Peyer's patch (tissue), 4 donors: ENCODE results near the gene DDIT3. TPM values are rescaled to one million over a fixed set of nuclear protein-coding genes. Genes with fewer than 3 reads are reported as not detected.
A peak's percentile ranks its signal among the peaks of the same experiment; 100 is the strongest.
"Not testable (repeated sequence)": the region's sequence is repeated elsewhere in the genome, so short reads cannot be mapped to it uniquely, and the experiment has no call there.

Experiments
- DNase-seq, 3 donors: peaks; one replicate each; pipeline ENCODE4 v3.0.0-alpha.2; 2017 to 2019
- H3K27ac ChIP-seq, 4 donors: fragments of 200-600 bp; sonication (generic); one replicate each; pipeline ENCODE4 v1.5.1; 2016 to 2019
- H3K27me3 ChIP-seq, 2 donors: fragments of 200-600 bp; sonication (generic); one replicate each; pipeline ENCODE4 v1.5.1; 2019
- H3K36me3 ChIP-seq, 3 donors: fragments of 200-600 bp; sonication (generic); one replicate each; pipeline ENCODE4 v1.5.1; 2016 to 2019
- H3K4me1 ChIP-seq, 4 donors: fragments of 200-600 bp; sonication (generic); one replicate each; pipeline ENCODE4 v1.5.1; 2016 to 2019
- H3K4me3 ChIP-seq, 4 donors: fragments of 200-600 bp; sonication (generic); 1 replicate in 3 of 4; 2 replicates in 1 of 4; pipeline ENCODE4 v1.5.1; 2016 to 2019; ENCODE audit warnings: mild to moderate bottlenecking in 1 of 4
- H3K9me3 ChIP-seq, 4 donors: fragments of 200-600 bp; sonication (generic); one replicate each; pipeline ENCODE4 v1.5.1; 2016 to 2019; ENCODE audit warnings: mild to moderate bottlenecking in 1 of 4
- POLR2A ChIP-seq, 2 donors: fragments of 450-650 bp; IDR thresholded peaks; one replicate each; pipeline ENCODE4 v1.5.1; 2017; ENCODE audit warnings: antibody characterized with exemption in 2 of 2, mild to moderate bottlenecking in 2 of 2, moderate library complexity in 2 of 2
- total RNA-seq, 4 donors: library from RNA; depleted of rRNA; stranded (reverse); fragments of >200 nt; gene quantifications; one replicate each; pipeline ENCODE4 v1.1.0, GENCODE V29; 2016
- TF ChIP-seq, protein P1 (sequence below), 6 experiments: fragments of 450-650 bp in 4 of 6; fragments of 200-600 bp in 2 of 6; sonication (generic) in 1 of 6; IDR thresholded peaks; one replicate each; pipeline ENCODE4 v1.5.1; 2017 to 2019; ENCODE audit warnings: antibody characterized with exemption in 6 of 6, mild to moderate bottlenecking in 3 of 6, moderate library complexity in 1 of 6

DDIT3 gene
- total RNA-seq, 4 donors from 2014 or later, result 9.1 to 44.6 (median 24.0) TPM

DNA sequence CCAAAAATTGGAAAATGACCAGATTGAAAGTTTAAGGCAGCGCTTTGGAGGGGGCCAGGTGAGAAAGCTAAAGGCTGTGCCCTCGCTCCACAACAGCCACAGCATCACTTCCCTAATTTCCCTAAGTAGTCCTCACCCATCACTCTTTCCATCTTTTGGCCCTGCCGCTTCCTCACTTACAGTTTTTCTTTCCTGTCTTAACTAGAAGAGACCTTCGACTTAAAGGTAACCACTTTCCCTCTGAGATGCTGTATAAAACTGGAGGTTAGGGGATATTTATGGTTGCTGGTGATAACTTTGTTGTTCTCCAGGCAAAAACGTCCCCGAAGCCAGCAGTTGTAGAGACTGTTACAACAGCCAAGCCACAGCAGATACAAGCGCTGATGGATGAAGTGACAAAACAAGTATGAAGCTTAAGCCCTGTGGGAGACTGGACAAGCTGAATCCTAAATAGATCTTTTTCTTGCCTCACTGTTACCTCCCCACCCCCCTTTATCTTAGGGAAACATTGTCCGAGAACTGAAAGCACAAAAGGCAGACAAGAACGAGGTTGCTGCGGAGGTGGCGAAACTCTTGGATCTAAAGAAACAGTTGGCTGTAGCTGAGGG, 4.3 kb downstream of the DDIT3 start:
- Histone ChIP-seq H3K36me3 (peaks cover 0 to 62% (median 0%) of the 10 kb centered on the region in 3 donors), H3K27ac (no peak overlapping the region), H3K27me3 (no peaks in the 10 kb centered on the region), H3K9me3 (no peaks in the 10 kb centered on the region), H3K4me3 (no peak overlapping the region), H3K4me1 (peaks cover 0 to 22% (median 9%) of the 10 kb centered on the region in 4 donors)
- TF ChIP-seq POLR2A (IDR thresholded peaks at IDR 0.05), result no peak
- TF ChIP-seq, protein P1, sequence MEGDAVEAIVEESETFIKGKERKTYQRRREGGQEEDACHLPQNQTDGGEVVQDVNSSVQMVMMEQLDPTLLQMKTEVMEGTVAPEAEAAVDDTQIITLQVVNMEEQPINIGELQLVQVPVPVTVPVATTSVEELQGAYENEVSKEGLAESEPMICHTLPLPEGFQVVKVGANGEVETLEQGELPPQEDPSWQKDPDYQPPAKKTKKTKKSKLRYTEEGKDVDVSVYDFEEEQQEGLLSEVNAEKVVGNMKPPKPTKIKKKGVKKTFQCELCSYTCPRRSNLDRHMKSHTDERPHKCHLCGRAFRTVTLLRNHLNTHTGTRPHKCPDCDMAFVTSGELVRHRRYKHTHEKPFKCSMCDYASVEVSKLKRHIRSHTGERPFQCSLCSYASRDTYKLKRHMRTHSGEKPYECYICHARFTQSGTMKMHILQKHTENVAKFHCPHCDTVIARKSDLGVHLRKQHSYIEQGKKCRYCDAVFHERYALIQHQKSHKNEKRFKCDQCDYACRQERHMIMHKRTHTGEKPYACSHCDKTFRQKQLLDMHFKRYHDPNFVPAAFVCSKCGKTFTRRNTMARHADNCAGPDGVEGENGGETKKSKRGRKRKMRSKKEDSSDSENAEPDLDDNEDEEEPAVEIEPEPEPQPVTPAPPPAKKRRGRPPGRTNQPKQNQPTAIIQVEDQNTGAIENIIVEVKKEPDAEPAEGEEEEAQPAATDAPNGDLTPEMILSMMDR (IDR thresholded peaks at IDR 0.05), result no peak
- peak in 1 of 3 donors; percentile 8 for DNase-seq

DNA sequence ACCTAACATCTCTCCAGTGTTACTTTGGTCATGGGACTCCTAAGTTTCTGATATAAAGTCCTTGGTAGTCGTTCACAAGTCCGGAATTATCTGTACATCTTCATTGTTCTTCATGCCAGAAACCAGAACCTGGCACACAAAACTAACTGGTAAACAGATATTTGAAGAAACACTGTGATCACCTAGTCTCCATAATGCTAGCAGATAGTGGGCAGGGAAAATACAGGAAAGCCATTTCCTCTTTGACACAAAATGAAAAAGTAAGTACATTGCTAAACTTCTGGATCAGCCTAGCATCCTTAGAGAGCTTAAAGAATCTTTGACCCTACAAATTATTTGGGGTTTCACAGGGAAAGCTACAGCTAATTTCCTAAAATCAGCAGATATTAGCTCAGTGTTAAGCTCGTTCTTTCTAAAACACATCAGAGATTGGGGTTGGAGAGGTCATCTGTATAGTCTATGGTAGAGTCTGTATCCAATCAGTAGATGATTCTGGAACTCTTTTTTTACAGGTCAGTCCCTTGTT, 4.8 kb downstream of the DDIT3 start:
- Histone ChIP-seq H3K4me3 (no peak overlapping the region), H3K27me3 (no peaks in the 10 kb centered on the region), H3K27ac (no peak overlapping the region), H3K9me3 (no peaks in the 10 kb centered on the region), H3K4me1 (peaks cover 0 to 19% (median 9%) of the 10 kb centered on the region in 4 donors), H3K36me3 (peaks cover 0 to 62% (median 0%) of the 10 kb centered on the region in 3 donors)
- no peak for DNase-seq
- TF ChIP-seq, protein P1 (IDR thresholded peaks at IDR 0.05), result no peak
- TF ChIP-seq POLR2A (IDR thresholded peaks at IDR 0.05), result no peak

DNA sequence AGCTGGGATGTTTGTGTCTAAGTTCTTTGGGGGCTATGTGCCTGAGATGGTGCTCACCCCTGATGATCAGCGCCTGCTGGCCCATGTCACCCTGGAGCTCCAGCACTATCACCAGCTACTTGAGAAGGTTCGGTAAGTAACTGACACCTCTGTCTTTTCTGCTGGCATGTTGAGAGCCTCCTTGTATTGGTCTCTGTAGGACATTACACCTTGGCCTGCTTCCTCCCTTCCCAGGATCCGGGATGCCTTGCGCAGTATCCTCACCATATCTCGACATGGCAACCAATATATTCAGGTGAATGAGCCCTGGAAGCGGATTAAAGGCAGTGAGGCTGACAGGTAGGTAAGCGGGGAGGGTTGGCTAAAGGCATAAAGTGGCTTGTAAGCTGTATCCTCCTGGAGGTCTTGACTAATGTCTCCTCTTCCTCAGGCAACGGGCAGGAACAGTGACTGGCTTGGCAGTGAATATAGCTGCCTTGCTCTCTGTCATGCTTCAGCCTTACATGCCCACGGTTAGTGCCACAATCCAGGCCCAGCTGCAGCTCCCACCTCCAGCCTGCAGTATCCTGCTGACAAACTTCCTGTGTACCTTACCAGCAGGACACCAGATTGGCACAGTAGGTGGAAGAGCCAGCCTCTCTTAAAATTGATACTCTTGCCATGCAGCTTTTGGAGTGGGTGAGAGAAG, 5.5 kb downstream of the DDIT3 start:
- peaks cover 0 to 19% (median 9%) of the 10 kb centered on the region in 4 donors for H3K4me1 ChIP-seq
- no peak overlapping the region for H3K27ac ChIP-seq
- H3K4me3 ChIP-seq, result no peak overlapping the region

DNA sequence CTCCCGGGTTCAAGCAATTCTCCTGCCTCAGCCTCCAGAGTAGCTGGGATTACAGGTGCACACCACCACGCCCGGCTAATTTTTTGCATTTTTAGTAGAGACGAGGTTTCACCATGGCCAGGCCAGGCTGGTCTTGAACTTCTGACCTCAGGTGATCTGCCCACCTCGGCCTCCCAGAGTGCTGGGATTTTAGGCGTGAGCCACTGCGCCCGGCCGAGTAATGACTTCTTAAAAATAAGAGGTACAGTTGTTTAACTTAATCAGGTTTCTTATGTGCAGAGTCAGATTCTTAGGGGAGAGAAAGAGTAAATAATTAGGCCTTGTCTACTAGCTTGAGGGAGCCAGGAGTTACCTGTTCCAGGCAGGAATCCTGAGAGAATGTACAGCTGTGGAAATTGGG, 6.1 kb downstream of the DDIT3 start:
- peak in 1 of 3 donors; percentile 5 for DNase-seq
- H3K9me3 ChIP-seq, H3K27me3 ChIP-seq, H3K27ac ChIP-seq, H3K4me3 ChIP-seq: not testable (repeated sequence)
- Histone ChIP-seq H3K4me1 (peaks cover 0 to 17% (median 6%) of the 10 kb centered on the region in 4 donors), H3K36me3 (peaks cover 0 to 66% (median 0%) of the 10 kb centered on the region in 3 donors)

More for the DNA sequence above, 5.5 kb downstream of the DDIT3 start:
- peak in 1 of 3 donors; percentile 26 for DNase-seq
- H3K9me3 ChIP-seq, result no peaks in the 10 kb centered on the region
- peaks cover 0 to 62% (median 0%) of the 10 kb centered on the region in 3 donors for H3K36me3 ChIP-seq
- no peak for TF ChIP-seq POLR2A (IDR thresholded peaks at IDR 0.05)
- TF ChIP-seq, protein P1 (IDR thresholded peaks at IDR 0.05), result no peak
- H3K27me3 ChIP-seq, result no peaks in the 10 kb centered on the region

DNA sequence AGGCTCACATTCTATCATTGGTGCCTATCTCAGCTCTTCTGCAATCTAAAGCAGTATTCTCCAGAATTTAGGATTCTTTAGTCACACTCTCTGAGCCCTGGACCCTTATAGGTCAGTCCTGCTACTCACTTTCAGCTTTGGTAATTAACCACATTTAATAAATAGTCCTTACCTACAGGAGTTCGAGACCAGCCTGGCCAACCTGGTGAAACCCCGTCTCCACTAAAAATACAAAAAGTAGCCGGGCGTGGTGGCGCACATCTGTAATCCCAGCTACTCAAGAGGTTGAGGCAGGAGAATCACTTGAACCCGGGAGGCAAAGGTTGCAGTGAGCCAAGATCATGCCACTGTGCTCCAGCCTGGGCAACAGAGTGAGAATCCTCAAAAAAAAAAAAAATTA, 6.6 kb downstream of the DDIT3 start:
- H3K27ac ChIP-seq, H3K27me3 ChIP-seq, H3K9me3 ChIP-seq, H3K4me3 ChIP-seq, DNase-seq: not testable (repeated sequence)
- Histone ChIP-seq H3K36me3 (peaks cover 0 to 72% (median 0%) of the 10 kb centered on the region in 3 donors), H3K4me1 (peaks cover 0 to 11% (median 2%) of the 10 kb centered on the region in 4 donors)

DNA sequence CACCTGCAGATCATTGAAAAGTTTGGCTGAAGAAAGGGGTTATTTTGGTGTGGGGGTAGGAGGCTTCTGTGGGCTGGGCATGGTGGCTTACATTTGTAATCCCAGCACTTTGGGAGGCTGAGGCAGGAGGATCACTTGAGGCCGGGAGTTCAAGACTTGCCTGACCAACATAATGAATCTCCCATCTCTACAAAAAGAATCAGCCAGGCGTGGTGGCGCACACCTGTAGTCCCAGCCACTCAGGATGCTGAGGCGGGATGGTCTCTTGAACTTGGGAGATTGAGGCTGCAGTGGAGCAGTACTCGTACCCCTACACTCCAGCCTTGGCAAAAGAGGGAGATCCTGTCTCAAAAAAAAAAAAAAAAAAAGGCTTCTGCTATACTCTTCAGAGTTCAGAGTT, 7.0 kb downstream of the DDIT3 start:
- peak in 1 of 3 donors; percentile 28 for DNase-seq
- peaks cover 0 to 73% (median 0%) of the 10 kb centered on the region in 3 donors for H3K36me3 ChIP-seq
- H3K9me3 ChIP-seq, result no peaks in the 10 kb centered on the region
- peaks cover 0 to 7% (median 0%) of the 10 kb centered on the region in 4 donors for H3K4me1 ChIP-seq
- H3K27me3 ChIP-seq, result no peaks in the 10 kb centered on the region
- H3K27ac ChIP-seq, result no peak overlapping the region
- TF ChIP-seq POLR2A (IDR thresholded peaks at IDR 0.05), result no peak
- TF ChIP-seq, protein P1 (IDR thresholded peaks at IDR 0.05), result no peak
- no peak overlapping the region for H3K4me3 ChIP-seq
